K562 (cell line): ENCODE results near the gene RPS23. TPM values are rescaled to one million over a fixed set of nuclear protein-coding genes. Genes with fewer than 3 reads are reported as not detected.

Experiments used
- ATAC-seq: fragments of 200-7000 bp; cut with Tn5 transposase; 3 replicates; pipeline ENCODE4 v1.9.1; 2020; ENCODE audit warnings: moderate library complexity
- BruUV-seq: library from RNA; stranded (reverse); fragments of 400-500 nt; replicated peaks from 2 replicates; lab custom pipeline; 2021; lab: Mats Ljungman, UMichigan
- CTCF ChIA-PET: fragments of 300-600 bp; formaldehyde crosslinking; extraction: SDS; loops from one replicate; lab custom pipeline; 2021; ENCODE audit warnings: low intra/inter-chr PET ratio; lab: Yijun Ruan, JAX
- POLR2A ChIA-PET: fragments of 300-600, 350-650 bp; sonication (Branson Sonifier 250); formaldehyde crosslinking; extraction: SDS; loops from one replicate; lab custom pipeline; 2021; ENCODE audit warnings: antibody characterized with exemption, inconsistent platforms; lab: Yijun Ruan, JAX
- DNase-seq, 4 experiments: peaks; one replicate each; pipeline versions ENCODE4 v3.0.0 to v3.0.0-alpha.2; 2011 to 2018; ENCODE audit warnings: low spot score in 3 of 4, mixed read lengths in 3 of 4; ENCODE audit errors: extremely low read depth in 1 of 4
- FAIRE-seq: peaks from 2 replicates; lab custom pipeline; 2011; peaks lifted over from hg19 to GRCh38; lab: Jason Lieb, UNC
- H2AFZ ChIP-seq: 2 replicates; pipeline ENCODE4 v1.6.0; 2011; ENCODE audit warnings: low read depth, low read length, control low read depth, inconsistent platforms
- H3K27ac ChIP-seq: fragments of 200-600 bp; 3 replicates; pipeline ENCODE4 v1.8.0; 2011; ENCODE audit warnings: low read depth, mild to moderate bottlenecking, control low read depth, inconsistent platforms, low read length, moderate library complexity, mixed read lengths; ENCODE audit errors: extremely low read depth
- H3K27me3 ChIP-seq, 2 experiments: fragments of 300-600 bp in 1 of 2; 2 replicates in 1 of 2; 3 replicates in 1 of 2; pipeline versions ENCODE4 v1.6.0 to v1.8.0; 2011; ENCODE audit warnings: inconsistent platforms in 2 of 2, low read length in 2 of 2, mild to moderate bottlenecking in 1 of 2, mixed read lengths in 1 of 2, moderate library complexity in 1 of 2; ENCODE audit not compliant: control insufficient read depth in 2 of 2, insufficient read depth in 2 of 2
- H3K36me3 ChIP-seq: fragments of 300-600 bp; 3 replicates; pipeline ENCODE4 v1.8.0; 2011; ENCODE audit warnings: mild to moderate bottlenecking, low read length, inconsistent platforms; ENCODE audit not compliant: control insufficient read depth, insufficient read depth
- H3K4me1 ChIP-seq, 2 experiments: fragments of 200-600 bp in 1 of 2; replicated peaks in 1 of 2; 2 replicates in 1 of 2; 3 replicates in 1 of 2; pipeline versions ENCODE4 v1.5.1 to v1.8.0; 2011; ENCODE audit warnings: inconsistent platforms in 2 of 2, low read length in 2 of 2, mild to moderate bottlenecking in 1 of 2, mixed read lengths in 1 of 2, moderate library complexity in 1 of 2; ENCODE audit not compliant: control insufficient read depth in 2 of 2, insufficient read depth in 2 of 2
- H3K4me2 ChIP-seq: 2 replicates; pipeline ENCODE4 v1.6.1; 2011; ENCODE audit warnings: low read length, control low read depth, inconsistent platforms, mixed read lengths; ENCODE audit not compliant: insufficient read depth
- H3K4me3 ChIP-seq: fragments of 200-600 bp; sonication (generic), shearing (Covaris generic); 2 replicates; pipeline ENCODE4 v1.5.1; 2016; ENCODE audit warnings: control low read depth, inconsistent platforms
- H3K79me2 ChIP-seq: fragments of 200-600 bp; 3 replicates; pipeline ENCODE4 v1.8.0; 2011; ENCODE audit warnings: low read length, inconsistent platforms; ENCODE audit not compliant: control insufficient read depth, insufficient read depth
- H3K9ac ChIP-seq, 2 experiments: 2 replicates each; pipeline versions ENCODE4 v1.6.0 to v1.6.1; 2011; ENCODE audit warnings: low read depth in 2 of 2, low read length in 2 of 2, control low read depth in 1 of 2, inconsistent platforms in 1 of 2, mild to moderate bottlenecking in 1 of 2, mixed read lengths in 1 of 2; ENCODE audit not compliant: insufficient read depth in 1 of 2
- H3K9me1 ChIP-seq: one replicate; pipeline ENCODE4 v1.6.0; 2011; ENCODE audit warnings: inconsistent platforms, mild to moderate bottlenecking, low read length, moderate library complexity; ENCODE audit not compliant: control insufficient read depth, insufficient read depth
- H3K9me3 ChIP-seq: replicated peaks from 2 replicates; pipeline ENCODE4 v1.5.1; 2011; ENCODE audit warnings: low read depth, low read length, inconsistent platforms; ENCODE audit not compliant: control insufficient read depth, insufficient read depth
- H4K20me1 ChIP-seq: replicated peaks from 2 replicates; pipeline ENCODE4 v1.6.1; 2011; ENCODE audit warnings: low read length, inconsistent platforms, mixed read lengths; ENCODE audit not compliant: control insufficient read depth, insufficient read depth
- E2F6 ChIP-seq, 2 experiments: IDR thresholded peaks; 2 replicates each; pipeline ENCODE4 v1.6.1; 2011; ENCODE audit warnings: borderline replicate concordance in 1 of 2, control low read depth in 1 of 2, low read depth in 1 of 2, low read length in 1 of 2, mild to moderate bottlenecking in 1 of 2, mixed read lengths in 1 of 2, moderate library complexity in 1 of 2; ENCODE audit not compliant: insufficient read depth in 1 of 2, insufficient read length in 1 of 2, poor library complexity in 1 of 2, severe bottlenecking in 1 of 2; ENCODE audit errors: extremely low read depth in 1 of 2
- HMGXB4 ChIP-seq: sonication (generic); formaldehyde crosslinking; IDR thresholded peaks from 2 replicates; pipeline ENCODE4 v1.8.1; 2023; ENCODE audit warnings: mild to moderate bottlenecking, missing genetic modification reagents
- NUFIP1 ChIP-seq: fragments of 450-650 bp; IDR thresholded peaks from 2 replicates; pipeline ENCODE4 v1.6.1; 2018; ENCODE audit not compliant: partially characterized antibody
- PURB ChIP-seq: sonication (generic); formaldehyde crosslinking; IDR thresholded peaks from 2 replicates; pipeline ENCODE4 v1.9.0; 2021; ENCODE audit warnings: low read depth, mild to moderate bottlenecking, missing genetic modification reagents
- RFX1 ChIP-seq: fragments of 450-650 bp; IDR thresholded peaks from 2 replicates; pipeline ENCODE4 v1.6.1; 2016; ENCODE audit warnings: mild to moderate bottlenecking, moderate library complexity
- ZNF175 ChIP-seq: fragments of 200-800 bp; sonication (Bioruptor generic); IDR thresholded peaks from 2 replicates; pipeline ENCODE4 v1.6.1; 2016; ENCODE audit warnings: low read depth, mild to moderate bottlenecking, missing genetic modification characterization, missing compliant biosample characterization
- ZNF507 ChIP-seq: conservative IDR thresholded peaks from 2 replicates; pipeline ENCODE4 v1.6.1; 2017; ENCODE audit warnings: missing genetic modification characterization, missing compliant biosample characterization
- ZNF518B ChIP-seq: fragments of 250-450 bp; sonication (Bioruptor Pico); IDR thresholded peaks from 2 replicates; pipeline ENCODE4 v1.5.0; 2021; ENCODE audit warnings: mild to moderate bottlenecking, moderate library complexity
- WGBS: fragments of 100-300 bp; shearing (Covaris generic); methylation state at CpG from one replicate; pipeline ENCODE4 v1.1.6; 2016; ENCODE audit warnings: low coverage, mixed read lengths; ENCODE audit not compliant: insufficient coverage; ENCODE audit errors: missing lambda C conversion rate; 5-methylcytosine and 5-hydroxymethylcytosine counted together
- in situ Hi-C: fragments of 300-500 bp; cut with MboI; formaldehyde crosslinking; loops from 4 replicates; pipeline ENCODE4 v1.15.0; 2018; ENCODE audit warnings: inconsistent platforms, mixed read lengths
- intact Hi-C: fragments of 100-400 bp; cut with micrococcal nuclease; formaldehyde crosslinking; loops from 2 replicates; pipeline ENCODE4 v1.14.2; 2022
- polyA plus RNA-seq, 8 experiments: library from polyadenylated mRNA; depleted of rRNA in 4 of 8; stranded (reverse) in 5 of 8; unstranded in 3 of 8; fragments of >200 nt; fragmentation: Nextera tagmentation in 2 of 8; fragmentation: Illumina TruSeq in 1 of 8; extraction: Ambion mirVana in 2 of 8; extraction: Trizol in 1 of 8; gene quantifications; 2 replicates each; pipeline versions ENCODE4 v1.2.1 to v1.2.3, GENCODE V29; 2011 to 2014; ENCODE audit warnings: inconsistent platforms in 1 of 8, missing spikeins in 1 of 8
- total RNA-seq, 7 experiments: library from RNA; depleted of rRNA in 6 of 7; stranded (reverse); fragments of >200 nt in 6 of 7; fragmentation: Illumina TruSeq in 2 of 7; extraction: Trizol in 2 of 7; gene quantifications; 2 replicates each; pipeline versions ENCODE4 v1.2.1 to v1.2.3, GENCODE V29; 2011 to 2021; ENCODE audit warnings: low replicate concordance in 1 of 7

The RPS23 gene
- total and polyA plus RNA-seq, 9 of the 15 experiments (the other 6 are each of a cell fraction or from before 2014, with no cell fraction given) = 3,252 to 10,689 (median 6,302) TPM

GRCh38 chr5:82287625-82288024, 9.5 kb upstream of the RPS23 start:
- H3K27me3 ChIP-seq = no peaks in the 10 kb centered on the region
- no peak for ATAC-seq
- H3K27ac ChIP-seq = no peak overlapping the region
- no peaks in the 10 kb centered on the region for H3K36me3 ChIP-seq
- BruUV-seq = no TSS peak
- no peak overlapping the region for H3K4me2 ChIP-seq
- TF ChIP-seq ZNF507 (tag) = no peak
- TF ChIP-seq ZNF518B (CRISPR knock-in tag) = no peak
- TF ChIP-seq PURB (CRISPR knock-in tag) = no peak
- no peak for TF ChIP-seq ZNF175 (CRISPR knock-in tag)
- TF ChIP-seq RFX1 = 0 out of 2 replicates have a peak, but pooled peaks have one; percentile 12
- no peak for TF ChIP-seq E2F6 (IDR thresholded peaks at IDR 0.05; ENCODE audit: borderline replicate concordance in 1 of 2, extremely low read depth in 1 of 2, insufficient read depth in 1 of 2, insufficient read length in 1 of 2, low read depth in 1 of 2, low read length in 1 of 2, poor library complexity in 1 of 2, severe bottlenecking in 1 of 2)
- TF ChIP-seq NUFIP1 = no peak
- no peak for TF ChIP-seq HMGXB4 (CRISPR knock-in tag)
- peaks cover 10 to 36% of the 10 kb centered on the region in 2 experiments; a peak in 4 of 5 replicates for H3K4me1 ChIP-seq
- H4K20me1 ChIP-seq = no peaks in the 10 kb centered on the region
- no peak overlapping the region for H3K4me3 ChIP-seq
- no peak overlapping the region for H2AFZ ChIP-seq
- ChIA-PET CTCF (no interaction called here), POLR2A (interaction anchor here (1.2 kb wide), 2 partner anchors 9 to 24 kb away, joined by 4 to 6 read pairs; partner anchors contain the start of gene RPS23)
- H3K79me2 ChIP-seq = peaks cover 14% of the 10 kb centered on the region; the same call in 2 of the 3 replicates
- in situ Hi-C loops = no loop called here
- DNase-seq = no peak
- H3K9ac ChIP-seq = no peak overlapping the region
- H3K9me1 ChIP-seq = no peaks in the 10 kb centered on the region
- no peak for FAIRE-seq
- intact Hi-C loops = no loop called here
- no peaks in the 10 kb centered on the region for H3K9me3 ChIP-seq
- WGBS = 76% methylated on average over 3 of the region's 3 CpGs
